ENCODE results near the gene SETX.

SETX gene

GRCh38 chr9:132370592-132370991 lies 15.8 kb upstream of the SETX start:
- H3K4me3 ChIP-seq (replicated peaks; ENCODE audit: low read depth, low read length): no peak overlapping the region
- TF ChIP-seq CTCF (IDR thresholded peaks at IDR 0.05; ENCODE audit: low read length, missing control alignments): no peak
- no peak for DNase-seq (ENCODE audit: low read depth)

GRCh38 chr9:132369421-132369820 lies 14.6 kb upstream of the SETX start:
- TF ChIP-seq CTCF (IDR thresholded peaks at IDR 0.05; ENCODE audit: low read length, missing control alignments): no peak
- DNase-seq (ENCODE audit: low read depth): no peak
- H3K4me3 ChIP-seq (replicated peaks; ENCODE audit: low read depth, low read length): no peak overlapping the region

GRCh38 chr9:132367613-132368313 lies 13.0 kb upstream of the SETX start:
- no peak overlapping the region for H3K4me3 ChIP-seq (replicated peaks; ENCODE audit: low read depth, low read length)
- no peak for TF ChIP-seq CTCF (IDR thresholded peaks at IDR 0.05; ENCODE audit: low read length, missing control alignments)
- DNase-seq (ENCODE audit: low read depth): no peak

GRCh38 chr9:132366481-132366880 lies 11.7 kb upstream of the SETX start:
- TF ChIP-seq CTCF (IDR thresholded peaks at IDR 0.05; ENCODE audit: low read length, missing control alignments): no peak
- DNase-seq (ENCODE audit: low read depth): no peak
- H3K4me3 ChIP-seq (replicated peaks; ENCODE audit: low read depth, low read length): no peak overlapping the region

GRCh38 chr9:132365986-132366385 lies 11.2 kb upstream of the SETX start:
- H3K4me3 ChIP-seq (replicated peaks; ENCODE audit: low read depth, low read length): no peak overlapping the region
- no peak for DNase-seq (ENCODE audit: low read depth)
- TF ChIP-seq CTCF (IDR thresholded peaks at IDR 0.05; ENCODE audit: low read length, missing control alignments): no peak

- no peak for TF ChIP-seq CTCF (IDR thresholded peaks at IDR 0.05; ENCODE audit: low read length, missing control alignments)
- no peak overlapping the region for H3K4me3 ChIP-seq (replicated peaks; ENCODE audit: low read depth, low read length)
- DNase-seq (ENCODE audit: low read depth): no peak
Measured at GRCh38 chr9:132364068-132364467, 9.3 kb upstream of the SETX start.

GRCh38 chr9:132357764-132358163 lies 3.0 kb upstream of the SETX start:
- TF ChIP-seq CTCF (IDR thresholded peaks at IDR 0.05; ENCODE audit: low read length, missing control alignments): no peak
- DNase-seq (ENCODE audit: low read depth): no peak
- H3K4me3 ChIP-seq (replicated peaks; ENCODE audit: low read depth, low read length): no peak overlapping the region
